ENCODE data around the gene TNNI3.

GRCh38 chr19:55131421-55131820, 26.1 kb downstream of the TNNI3 start:
- TF ChIP-seq EZH2phosphoT487 (conservative IDR thresholded peaks at IDR 0.05; ENCODE audit: low read length) (no peak), CTCF (IDR thresholded peaks at IDR 0.05; ENCODE audit: insufficient read depth, low read length, poor library complexity, severe bottlenecking) (no peak)
